Mesendoderm (in vitro differentiated cells): ENCODE data around the gene HOXC4.

Experiments
- DNase-seq: peaks from one replicate; pipeline ENCODE4 v3.0.0; 2013
- H2AK5ac ChIP-seq: 2 replicates; pipeline ENCODE4 v1.6.1; 2013; ENCODE audit warnings: low read length, inconsistent platforms
- H2BK120ac ChIP-seq: 2 replicates; pipeline ENCODE4 v1.6.1; 2013; ENCODE audit warnings: low read depth, mild to moderate bottlenecking, low read length, moderate library complexity, mixed read lengths
- H2BK15ac ChIP-seq: replicated peaks from 2 replicates; pipeline ENCODE4 v1.6.1; 2013; ENCODE audit warnings: low read depth, mild to moderate bottlenecking, moderate library complexity
- H2BK5ac ChIP-seq: 2 replicates; pipeline ENCODE4 v1.6.1; 2013; ENCODE audit warnings: low read length, inconsistent platforms
- H3K18ac ChIP-seq: 2 replicates; pipeline ENCODE4 v1.6.1; 2013; ENCODE audit warnings: mild to moderate bottlenecking, low read length, mixed read lengths
- H3K23ac ChIP-seq: one replicate; pipeline ENCODE4 v1.6.1; 2013; ENCODE audit warnings: low read length
- H3K27ac ChIP-seq: 2 replicates; pipeline ENCODE4 v1.5.1; 2013; ENCODE audit warnings: low read depth, mild to moderate bottlenecking, inconsistent platforms, low read length, moderate library complexity
- H3K27me3 ChIP-seq: 2 replicates; pipeline ENCODE4 v1.6.1; 2013; ENCODE audit warnings: low read length, control low read depth, mild to moderate bottlenecking, inconsistent platforms; ENCODE audit not compliant: insufficient read depth, poor library complexity
- H3K36me3 ChIP-seq: 2 replicates; pipeline ENCODE4 v1.6.1; 2013; ENCODE audit warnings: low read length, inconsistent platforms; ENCODE audit not compliant: control insufficient read depth, insufficient read depth
- H3K4ac ChIP-seq: one replicate; pipeline ENCODE4 v1.6.1; 2013; ENCODE audit warnings: low read depth, mild to moderate bottlenecking, low read length, moderate library complexity
- H3K4me1 ChIP-seq: 2 replicates; pipeline ENCODE4 v1.6.1; 2013; ENCODE audit warnings: low read depth, low read length, inconsistent platforms; ENCODE audit not compliant: control insufficient read depth
- H3K4me2 ChIP-seq: 2 replicates; pipeline ENCODE4 v1.6.1; 2013; ENCODE audit warnings: low read length
- H3K4me3 ChIP-seq: 2 replicates; pipeline ENCODE4 v1.5.1; 2013; ENCODE audit warnings: mild to moderate bottlenecking, low read length
- H3K56ac ChIP-seq: one replicate; pipeline ENCODE4 v1.6.1; 2013; ENCODE audit warnings: low read length
- H3K79me1 ChIP-seq: 2 replicates; pipeline ENCODE4 v1.6.1; 2013; ENCODE audit warnings: low read length, inconsistent platforms
- H3K79me2 ChIP-seq: 2 replicates; pipeline ENCODE4 v1.6.1; 2013; ENCODE audit warnings: mild to moderate bottlenecking, low read length; ENCODE audit not compliant: control insufficient read depth, insufficient read depth
- H3K9ac ChIP-seq: 2 replicates; pipeline ENCODE4 v1.6.1; 2013; ENCODE audit warnings: low read length, inconsistent platforms
- H4K5ac ChIP-seq: one replicate; pipeline ENCODE4 v1.6.1; 2013; ENCODE audit warnings: low read length
- H4K8ac ChIP-seq: one replicate; pipeline ENCODE4 v1.6.1; 2013; ENCODE audit warnings: low read depth, mild to moderate bottlenecking, control low read depth, low read length, moderate library complexity
- WGBS: extraction: QIAGEN DNeasy Blood & Tissue Kit; methylation state at CpG from one replicate; pipeline ENCODE4 v1.1.7; 2013; ENCODE audit warnings: low lambda C conversion rate, missing lambda C conversion rate; ENCODE audit not compliant: insufficient coverage; ENCODE audit errors: extremely low coverage; 5-methylcytosine and 5-hydroxymethylcytosine counted together

HOXC4 gene

GRCh38 chr12:54028314-54029201 lies 25.1 kb upstream of the HOXC4 start, which contains the start of gene HOXC6:
Gene HOXC6 (plus strand): TSS chr12:54028440. CDS start chr12:54028522, 82 bp downstream.
- H3K4me3 ChIP-seq: no peak within 1 kb of the TSS
- H4K5ac ChIP-seq: no peak within 1 kb of the TSS
- DNase-seq: no peak
- H3K79me2 ChIP-seq: no peaks in the 10 kb centered on the region
- H3K4me2 ChIP-seq: no peak within 1 kb of the TSS
- no peak within 1 kb of the TSS for H4K8ac ChIP-seq
- no peak within 1 kb of the TSS for H3K56ac ChIP-seq
- H3K27ac ChIP-seq: no peak within 1 kb of the TSS
- H3K36me3 ChIP-seq: no peaks in the 10 kb centered on the region
- H3K18ac ChIP-seq: no peak within 1 kb of the TSS
- no peak within 1 kb of the TSS for H2BK120ac ChIP-seq
- H3K9ac ChIP-seq: no peak within 1 kb of the TSS
- no peak within 1 kb of the TSS for H2AK5ac ChIP-seq
- no peak within 1 kb of the TSS for H3K23ac ChIP-seq
- no peak within 1 kb of the TSS for H2BK5ac ChIP-seq
- no peak within 1 kb of the TSS for H2BK15ac ChIP-seq
- H3K79me1 ChIP-seq: no peaks in the 10 kb centered on the region
- no CpG with 5 or more reads among the region's 36 CpGs for WGBS
- H3K4ac ChIP-seq: no peak within 1 kb of the TSS
- peaks cover 92% of the 10 kb centered on the region for H3K27me3 ChIP-seq
- no peaks in the 10 kb centered on the region for H3K4me1 ChIP-seq

- Histone ChIP-seq H2BK120ac (no peak overlapping the region), H3K18ac (no peak overlapping the region), H3K27me3 (peaks cover 86% of the 10 kb centered on the region), H3K23ac (no peak overlapping the region), H2AK5ac (no peak overlapping the region), H3K36me3 (no peaks in the 10 kb centered on the region), H3K27ac (no peak overlapping the region), H3K79me1 (no peaks in the 10 kb centered on the region), H2BK15ac (no peak overlapping the region), H3K4me1 (no peaks in the 10 kb centered on the region), H3K79me2 (no peaks in the 10 kb centered on the region), H3K4me2 (peak overlapping the region; percentile 36), H4K5ac (no peak overlapping the region), H2BK5ac (no peak overlapping the region), H4K8ac (no peak overlapping the region), H3K4ac (no peak overlapping the region), H3K4me3 (no peak overlapping the region), H3K9ac (peak overlapping the region; percentile 19), H3K56ac (peak overlapping the region; percentile 34)
- no CpG with 5 or more reads among the region's 53 CpGs for WGBS
- peak; percentile 49 for DNase-seq
Observed at GRCh38 chr12:54029529-54030441, 23.9 kb upstream of the HOXC4 start.

GRCh38 chr12:54030442-54030801 lies 23.2 kb upstream of the HOXC4 start:
- H3K23ac ChIP-seq: no peak overlapping the region
- H2BK120ac ChIP-seq: no peak overlapping the region
- no peak overlapping the region for H3K9ac ChIP-seq
- H3K4me1 ChIP-seq: no peaks in the 10 kb centered on the region
- no peak overlapping the region for H2AK5ac ChIP-seq
- H3K56ac ChIP-seq: no peak overlapping the region
- H3K18ac ChIP-seq: no peak overlapping the region
- no peak overlapping the region for H3K27ac ChIP-seq
- no peak overlapping the region for H2BK5ac ChIP-seq
- no peak overlapping the region for H3K4me2 ChIP-seq
- H3K27me3 ChIP-seq: peaks cover 87% of the 10 kb centered on the region
- H3K36me3 ChIP-seq: no peaks in the 10 kb centered on the region
- no peak overlapping the region for H4K5ac ChIP-seq
- WGBS: no CpG with 5 or more reads among the region's 7 CpGs
- no peak overlapping the region for H4K8ac ChIP-seq
- no peak overlapping the region for H2BK15ac ChIP-seq
- H3K79me2 ChIP-seq: no peaks in the 10 kb centered on the region
- H3K79me1 ChIP-seq: no peaks in the 10 kb centered on the region
- H3K4ac ChIP-seq: no peak overlapping the region
- DNase-seq: no peak
- no peak overlapping the region for H3K4me3 ChIP-seq

GRCh38 chr12:54030889-54031471 lies 22.7 kb upstream of the HOXC4 start:
- Histone ChIP-seq H3K23ac (no peak overlapping the region), H3K27me3 (peaks cover 87% of the 10 kb centered on the region), H2BK5ac (no peak overlapping the region), H3K4me3 (no peak overlapping the region), H3K4me2 (no peak overlapping the region), H3K79me2 (no peaks in the 10 kb centered on the region), H2AK5ac (no peak overlapping the region), H3K4ac (no peak overlapping the region), H2BK120ac (no peak overlapping the region), H4K8ac (no peak overlapping the region), H3K36me3 (no peaks in the 10 kb centered on the region), H3K9ac (no peak overlapping the region), H4K5ac (no peak overlapping the region), H3K27ac (no peak overlapping the region), H3K79me1 (no peaks in the 10 kb centered on the region), H3K56ac (no peak overlapping the region), H3K4me1 (no peaks in the 10 kb centered on the region), H2BK15ac (no peak overlapping the region), H3K18ac (no peak overlapping the region)
- no CpG with 5 or more reads among the region's 46 CpGs for WGBS
- DNase-seq: peak; percentile 80

GRCh38 chr12:54031480-54031879 lies 22.2 kb upstream of the HOXC4 start:
- DNase-seq: no peak
- H3K23ac ChIP-seq: no peak overlapping the region
- no peak overlapping the region for H2BK120ac ChIP-seq
- no peak overlapping the region for H3K18ac ChIP-seq
- no peak overlapping the region for H3K56ac ChIP-seq
- no peaks in the 10 kb centered on the region for H3K36me3 ChIP-seq
- peaks cover 86% of the 10 kb centered on the region for H3K27me3 ChIP-seq
- no peak overlapping the region for H3K27ac ChIP-seq
- H3K4me3 ChIP-seq: no peak overlapping the region
- no peaks in the 10 kb centered on the region for H3K4me1 ChIP-seq
- H3K4ac ChIP-seq: no peak overlapping the region
- H3K79me1 ChIP-seq: no peaks in the 10 kb centered on the region
- H4K8ac ChIP-seq: no peak overlapping the region
- WGBS: no CpG with 5 or more reads among the region's 16 CpGs
- H3K9ac ChIP-seq: no peak overlapping the region
- no peak overlapping the region for H2BK5ac ChIP-seq
- no peak overlapping the region for H2AK5ac ChIP-seq
- no peak overlapping the region for H3K4me2 ChIP-seq
- H4K5ac ChIP-seq: no peak overlapping the region
- H3K79me2 ChIP-seq: no peaks in the 10 kb centered on the region
- no peak overlapping the region for H2BK15ac ChIP-seq
